OCI-LY3 (cell line): ENCODE measurements around the gene SEMA3C.

ENCODE experiments used
- H2AFZ ChIP-seq: fragments of 200-600, 300-600 bp; shearing (Covaris generic); 2 replicates; pipeline ENCODE4 v1.6.0; 2014; ENCODE audit warnings: antibody characterized with exemption, low read depth, low read length
- H3K27ac ChIP-seq: fragments of 200-600, 300-600 bp; sonication (generic); 2 replicates; pipeline ENCODE4 v1.5.1; 2014; ENCODE audit warnings: mild to moderate bottlenecking, low read length, moderate library complexity, mixed read lengths
- H3K27me3 ChIP-seq: fragments of 200-600, 300-600 bp; sonication (generic); 2 replicates; pipeline ENCODE4 v1.6.1; 2014; ENCODE audit warnings: low read depth, low read length, mixed read lengths
- H3K36me3 ChIP-seq: fragments of 200-600, 300-600 bp; sonication (generic); replicated peaks from 2 replicates; pipeline ENCODE3; 2014; ENCODE audit warnings: low read depth, low read length, mixed read lengths
- H3K4me1 ChIP-seq: fragments of 300-600, 200-600 bp; sonication (generic); 2 replicates; pipeline ENCODE4 v1.6.1; 2014; ENCODE audit warnings: low read length, mixed read lengths
- H3K4me2 ChIP-seq: fragments of 200-600, 300-600 bp; sonication (generic); 2 replicates; pipeline ENCODE4 v1.6.1; 2014; ENCODE audit warnings: low read length, mixed read lengths
- H3K4me3 ChIP-seq: fragments of 300-600, 200-600 bp; sonication (generic); 2 replicates; pipeline ENCODE4 v1.5.1; 2014; ENCODE audit warnings: antibody characterized with exemption, mild to moderate bottlenecking, low read length, moderate library complexity
- H3K79me2 ChIP-seq: fragments of 300-600, 200-600 bp; shearing (Covaris generic); 2 replicates; pipeline ENCODE4 v1.6.1; 2014; ENCODE audit warnings: mild to moderate bottlenecking, low read length, mixed read lengths
- H3K9ac ChIP-seq: fragments of 300-600, 200-600 bp; shearing (Covaris generic); 2 replicates; pipeline ENCODE4 v1.6.0; 2014; ENCODE audit warnings: mild to moderate bottlenecking, low read length, moderate library complexity
- H3K9me3 ChIP-seq: fragments of 200-600, 300-600 bp; shearing (Covaris generic); 2 replicates; pipeline ENCODE4 v1.6.1; 2014; ENCODE audit warnings: low read length, mixed read lengths; ENCODE audit not compliant: insufficient read depth
- H4K20me1 ChIP-seq: fragments of 200-600, 300-600 bp; sonication (generic); 2 replicates; pipeline ENCODE4 v1.6.1; 2016; ENCODE audit warnings: low read length, mixed read lengths; ENCODE audit not compliant: insufficient read depth
- EZH2phosphoT487 ChIP-seq: fragments of 200-600 bp; shearing (Covaris generic); IDR thresholded peaks from 2 replicates; pipeline ENCODE4 v1.6.1; 2018; ENCODE audit warnings: antibody characterized with exemption, mixed run types, low read depth
- TF ChIP-seq, protein P1 (sequence below): fragments of 200-600, 300-600 bp; sonication (generic); IDR thresholded peaks from 2 replicates; pipeline ENCODE4 v1.5.1; 2014; ENCODE audit warnings: antibody characterized with exemption, low read length, low read depth

Gene SEMA3C

DNA sequence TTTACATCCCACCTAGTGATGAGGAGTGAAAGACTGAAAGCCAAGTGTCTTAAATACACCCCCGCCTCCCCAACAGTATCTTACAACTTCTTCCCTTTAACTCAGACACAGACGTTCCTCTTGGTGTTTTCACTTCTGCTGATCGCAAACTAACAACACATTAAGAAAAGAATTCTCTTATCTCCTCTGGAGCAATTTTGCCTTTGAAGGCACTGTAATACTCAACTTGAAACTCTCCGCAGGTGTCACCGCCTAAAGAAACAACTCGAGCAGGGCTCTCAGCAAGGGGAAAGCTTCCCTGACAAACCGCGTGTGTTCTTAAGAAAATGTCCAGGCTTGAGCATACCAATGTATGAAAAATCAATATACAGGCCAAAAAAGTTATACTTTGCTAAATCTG is 452 bp downstream of the SEMA3C start:
- Histone ChIP-seq H3K36me3 (no peaks in the 10 kb centered on the region), H3K27me3 (no peaks in the 10 kb centered on the region), H3K4me3 (peak overlapping the region; percentile 33), H3K9ac (peak overlapping the region; percentile 46; the same call in 1 of the 2 replicates), H3K9me3 (no peaks in the 10 kb centered on the region), H3K4me2 (peak overlapping the region; percentile 60), H3K4me1 (peaks cover 71% of the 10 kb centered on the region), H3K79me2 (no peaks in the 10 kb centered on the region), H2AFZ (no peak overlapping the region), H3K27ac (peak overlapping the region; percentile 94), H4K20me1 (no peaks in the 10 kb centered on the region)
- no peak for TF ChIP-seq EZH2phosphoT487
- TF ChIP-seq, protein P1, sequence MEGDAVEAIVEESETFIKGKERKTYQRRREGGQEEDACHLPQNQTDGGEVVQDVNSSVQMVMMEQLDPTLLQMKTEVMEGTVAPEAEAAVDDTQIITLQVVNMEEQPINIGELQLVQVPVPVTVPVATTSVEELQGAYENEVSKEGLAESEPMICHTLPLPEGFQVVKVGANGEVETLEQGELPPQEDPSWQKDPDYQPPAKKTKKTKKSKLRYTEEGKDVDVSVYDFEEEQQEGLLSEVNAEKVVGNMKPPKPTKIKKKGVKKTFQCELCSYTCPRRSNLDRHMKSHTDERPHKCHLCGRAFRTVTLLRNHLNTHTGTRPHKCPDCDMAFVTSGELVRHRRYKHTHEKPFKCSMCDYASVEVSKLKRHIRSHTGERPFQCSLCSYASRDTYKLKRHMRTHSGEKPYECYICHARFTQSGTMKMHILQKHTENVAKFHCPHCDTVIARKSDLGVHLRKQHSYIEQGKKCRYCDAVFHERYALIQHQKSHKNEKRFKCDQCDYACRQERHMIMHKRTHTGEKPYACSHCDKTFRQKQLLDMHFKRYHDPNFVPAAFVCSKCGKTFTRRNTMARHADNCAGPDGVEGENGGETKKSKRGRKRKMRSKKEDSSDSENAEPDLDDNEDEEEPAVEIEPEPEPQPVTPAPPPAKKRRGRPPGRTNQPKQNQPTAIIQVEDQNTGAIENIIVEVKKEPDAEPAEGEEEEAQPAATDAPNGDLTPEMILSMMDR: no peak

DNA sequence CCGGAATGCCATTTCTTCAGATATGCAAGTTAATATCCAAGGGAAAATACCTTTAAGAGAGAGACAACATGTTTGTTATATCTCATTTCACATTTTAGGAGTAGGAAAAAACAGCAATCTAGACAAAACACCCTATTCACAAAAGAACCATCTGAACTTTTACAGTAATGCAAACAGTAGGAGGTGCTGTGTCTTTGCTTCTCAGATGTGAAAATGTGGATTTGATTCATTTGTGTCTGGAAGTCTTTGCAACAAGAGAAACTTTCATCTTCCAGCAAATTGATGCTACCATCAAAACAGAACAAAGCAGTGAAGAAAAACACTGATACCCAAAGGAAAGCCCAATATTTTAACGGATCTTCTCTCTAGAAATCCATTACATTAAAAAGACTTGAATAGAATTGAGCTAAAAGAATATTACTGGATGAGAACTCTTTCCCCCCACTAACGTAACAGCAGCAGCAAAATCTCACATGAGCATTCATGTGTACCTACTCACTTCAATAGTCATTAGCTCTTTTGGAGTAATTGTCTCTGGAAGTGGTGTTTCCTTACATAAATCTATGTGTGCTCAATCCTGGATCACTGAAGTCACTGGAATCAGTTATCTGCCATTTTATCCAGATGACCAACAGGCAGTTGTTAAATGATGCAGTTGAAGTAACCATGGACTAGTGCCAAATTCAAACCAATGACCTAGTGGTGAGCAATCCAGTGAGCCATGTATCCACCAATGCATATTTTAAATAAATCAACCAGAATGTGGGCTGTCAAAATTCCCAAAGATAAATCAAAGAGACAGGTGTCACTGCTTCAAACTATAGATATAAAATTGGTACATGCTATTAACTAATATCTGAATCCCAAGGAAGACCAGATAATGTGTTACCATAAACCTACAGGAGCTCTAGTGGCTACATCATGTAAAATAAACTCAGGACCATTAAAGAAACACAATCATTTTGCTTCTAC is 1.8 kb downstream of the SEMA3C start:
- no peak overlapping the region for H3K4me3 ChIP-seq

DNA sequence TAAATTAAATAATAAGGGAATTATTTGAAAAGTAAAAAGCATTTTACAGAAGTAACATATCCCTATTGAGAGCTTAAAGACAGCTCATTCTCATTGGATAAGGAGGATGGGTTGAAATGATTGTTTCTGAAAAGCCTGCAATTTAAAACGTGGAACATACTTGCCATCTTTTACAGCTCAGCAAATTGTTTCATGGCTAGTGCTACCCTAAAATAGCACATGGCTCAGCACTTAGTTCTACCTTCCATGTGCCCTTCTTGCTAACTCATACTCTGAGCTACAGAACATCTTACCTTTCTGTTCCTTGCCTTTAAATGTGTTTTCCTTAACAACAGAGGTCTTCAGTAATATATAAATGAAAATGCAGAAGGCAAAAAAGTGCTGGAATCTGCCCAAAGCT is 8.6 kb downstream of the SEMA3C start:
- Histone ChIP-seq H3K36me3 (peaks cover 3% of the 10 kb centered on the region), H2AFZ (no peak overlapping the region), H4K20me1 (no peaks in the 10 kb centered on the region), H3K4me1 (peaks cover 36% of the 10 kb centered on the region), H3K9me3 (no peaks in the 10 kb centered on the region), H3K27ac (no peak overlapping the region), H3K79me2 (no peaks in the 10 kb centered on the region), H3K4me2 (no peak overlapping the region), H3K27me3 (0 out of 2 replicates have a peak, but pooled peaks cover 6% of the 10 kb centered on the region), H3K4me3 (no peak overlapping the region), H3K9ac (no peak overlapping the region)
- TF ChIP-seq EZH2phosphoT487: no peak
- TF ChIP-seq, protein P1: no peak

More for the DNA sequence above, 1.8 kb downstream of the SEMA3C start:
- H3K4me2 ChIP-seq: peak overlapping the region; percentile 60; the same call in 1 of the 2 replicates
- H3K27me3 ChIP-seq: no peaks in the 10 kb centered on the region
- TF ChIP-seq EZH2phosphoT487: no peak
- TF ChIP-seq, protein P1: peak; percentile 59
- no peaks in the 10 kb centered on the region for H3K36me3 ChIP-seq
- H3K4me1 ChIP-seq: peaks cover 66% of the 10 kb centered on the region
- no peak overlapping the region for H2AFZ ChIP-seq
- H3K79me2 ChIP-seq: no peaks in the 10 kb centered on the region
- H3K27ac ChIP-seq: peak overlapping the region; percentile 94
- H3K9me3 ChIP-seq: no peaks in the 10 kb centered on the region
- H3K9ac ChIP-seq: no peak overlapping the region
- no peaks in the 10 kb centered on the region for H4K20me1 ChIP-seq

DNA sequence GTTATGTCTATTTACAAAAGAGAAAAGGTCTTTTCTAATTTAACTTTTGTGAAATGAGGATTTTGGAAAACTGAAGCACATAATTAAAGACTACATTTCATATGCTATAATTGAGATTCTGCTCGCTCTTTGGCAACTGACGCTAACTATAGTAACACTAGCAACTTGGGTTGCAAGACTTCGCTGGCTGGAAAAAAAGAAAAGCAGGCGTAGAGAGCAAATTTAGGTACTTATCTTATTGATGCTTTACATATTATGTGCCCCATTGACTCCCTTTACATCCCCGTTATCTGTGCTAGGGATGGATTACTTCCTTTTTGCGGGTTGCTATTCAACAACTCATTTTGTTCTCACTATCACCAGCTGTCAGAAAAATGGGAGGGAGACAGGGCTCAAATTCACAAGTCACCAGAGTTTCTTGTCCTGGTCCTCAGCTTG is 10.5 kb downstream of the SEMA3C start:
- Histone ChIP-seq H3K79me2 (no peaks in the 10 kb centered on the region), H3K27ac (no peak overlapping the region), H2AFZ (no peak overlapping the region), H3K27me3 (0 out of 2 replicates have a peak, but pooled peaks cover 6% of the 10 kb centered on the region), H3K36me3 (peaks cover 3% of the 10 kb centered on the region), H3K9me3 (no peaks in the 10 kb centered on the region), H3K4me2 (peak overlapping the region; percentile 58), H3K4me3 (peak overlapping the region; percentile 49), H4K20me1 (no peaks in the 10 kb centered on the region), H3K4me1 (peaks cover 45% of the 10 kb centered on the region), H3K9ac (no peak overlapping the region)
- TF ChIP-seq EZH2phosphoT487: no peak
- TF ChIP-seq, protein P1: no peak
